T-helper 1 cell treated with Interleukin-12 subunit alpha and Interleukin-12 subunit beta and Interleukin-4 antibody, amounts not matched to agents 30 μg/mL and 1 μg/mL, for 36 hours (primary cell): ENCODE results near the gene PRB2.
"Not testable (repeated sequence)": the region's sequence is repeated elsewhere in the genome, so short reads cannot be mapped to it uniquely, and the experiment has no call there.

Source experiments
- H3K27ac Mint-ChIP-seq: one replicate; pipeline ENCODE4 v1.8.0; 2021; ENCODE audit warnings: mild to moderate bottlenecking, mixed read lengths
- H3K27me3 Mint-ChIP-seq: one replicate; pipeline ENCODE4 v1.8.0; 2021; ENCODE audit warnings: low read depth, mixed read lengths
- H3K36me3 Mint-ChIP-seq: one replicate; pipeline ENCODE4 v1.8.0; 2021; ENCODE audit warnings: low read depth, mixed read lengths
- H3K4me1 Mint-ChIP-seq: one replicate; pipeline ENCODE4 v1.8.0; 2021; ENCODE audit warnings: low read depth, mixed read lengths
- H3K4me3 Mint-ChIP-seq: one replicate; pipeline ENCODE4 v1.8.0; 2021; ENCODE audit warnings: mild to moderate bottlenecking, moderate library complexity, mixed read lengths
- H3K9me3 Mint-ChIP-seq: one replicate; pipeline ENCODE4 v1.8.0; 2021; ENCODE audit warnings: mixed read lengths

Gene PRB2

GRCh38 chr12:11395467-11395866 lies at the start of gene PRB2:
TSS of gene PRB2 (minus strand) at chr12:11395567. CDS start at chr12:11395529, 38 bp downstream.
- not testable (repeated sequence) for H3K27ac Mint-ChIP-seq, H3K27me3 Mint-ChIP-seq, H3K4me1 Mint-ChIP-seq, H3K4me3 Mint-ChIP-seq, H3K9me3 Mint-ChIP-seq, H3K36me3 Mint-ChIP-seq

DNA sequence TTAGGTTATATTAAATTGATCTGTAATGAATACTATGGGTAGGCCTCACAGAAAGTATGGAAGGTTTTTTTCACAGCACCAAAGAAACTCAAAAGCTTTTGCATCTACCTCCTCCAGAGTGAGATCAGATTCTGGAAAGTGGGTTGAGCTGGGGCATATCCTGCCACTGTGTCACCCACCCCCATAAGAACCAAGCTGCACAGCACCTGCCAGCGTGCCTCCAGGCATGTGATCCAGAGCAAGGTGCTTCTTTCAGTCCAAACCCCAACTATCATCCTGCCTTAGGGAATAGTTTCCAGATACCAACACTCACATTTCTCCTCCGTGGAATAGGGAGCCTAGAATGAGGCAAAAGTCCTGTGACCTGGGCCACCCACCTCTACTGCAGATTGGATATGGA lies 42.6 kb upstream of the PRB2 start:
- Mint-ChIP-seq H3K4me1 (no peaks in the 10 kb centered on the region), H3K36me3 (no peaks in the 10 kb centered on the region), H3K27me3 (no peaks in the 10 kb centered on the region), H3K9me3 (no peaks in the 10 kb centered on the region), H3K27ac (no peak overlapping the region), H3K4me3 (no peak overlapping the region)

DNA sequence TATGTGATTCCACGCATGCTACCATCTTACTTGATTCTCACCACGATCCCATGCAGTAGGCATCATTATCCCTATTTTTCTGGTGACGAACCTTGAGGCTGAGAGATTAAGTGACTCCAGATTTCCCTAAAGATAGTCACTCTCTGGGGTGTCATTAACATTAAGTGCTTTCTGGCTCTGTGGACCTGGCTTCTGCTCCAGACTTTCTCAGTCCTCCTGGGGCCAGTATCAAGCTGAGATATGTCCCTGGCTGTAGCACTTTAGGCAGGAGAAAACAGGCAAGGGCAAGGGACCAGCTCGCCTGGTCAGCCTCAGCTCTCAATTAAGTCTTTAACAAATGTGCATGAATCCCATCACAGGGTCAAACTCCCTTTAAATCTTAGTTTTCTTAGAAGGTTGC lies 38.3 kb upstream of the PRB2 start:
- Mint-ChIP-seq H3K27me3 (peaks cover 6% of the 10 kb centered on the region), H3K9me3 (no peaks in the 10 kb centered on the region), H3K4me1 (no peaks in the 10 kb centered on the region), H3K36me3 (no peaks in the 10 kb centered on the region), H3K27ac (no peak overlapping the region), H3K4me3 (no peak overlapping the region)

DNA sequence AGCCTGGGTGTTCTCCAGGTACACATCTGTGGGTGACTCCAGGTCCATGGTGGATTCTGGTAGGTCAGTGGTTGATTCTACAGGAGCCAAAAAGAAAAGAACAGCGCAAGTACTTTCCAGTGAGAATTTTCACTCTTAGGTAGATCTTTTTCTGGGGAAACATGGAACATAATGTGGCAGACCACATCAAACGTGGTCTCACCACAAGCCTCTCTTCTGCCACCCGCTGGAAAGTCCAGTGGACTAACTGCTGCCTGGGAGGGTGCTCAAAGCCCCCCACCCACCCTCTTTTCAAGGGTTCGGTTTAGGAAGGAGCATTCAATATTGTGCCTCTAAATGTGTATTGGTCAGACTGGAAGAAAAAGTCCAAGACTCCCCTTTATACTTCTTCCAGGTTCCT lies 36.1 kb upstream of the PRB2 start:
- H3K4me1 Mint-ChIP-seq = no peaks in the 10 kb centered on the region
- H3K27ac Mint-ChIP-seq = no peak overlapping the region
- no peaks in the 10 kb centered on the region for H3K36me3 Mint-ChIP-seq
- H3K4me3 Mint-ChIP-seq = no peak overlapping the region
- H3K27me3 Mint-ChIP-seq = peaks cover 7% of the 10 kb centered on the region
- no peaks in the 10 kb centered on the region for H3K9me3 Mint-ChIP-seq

DNA sequence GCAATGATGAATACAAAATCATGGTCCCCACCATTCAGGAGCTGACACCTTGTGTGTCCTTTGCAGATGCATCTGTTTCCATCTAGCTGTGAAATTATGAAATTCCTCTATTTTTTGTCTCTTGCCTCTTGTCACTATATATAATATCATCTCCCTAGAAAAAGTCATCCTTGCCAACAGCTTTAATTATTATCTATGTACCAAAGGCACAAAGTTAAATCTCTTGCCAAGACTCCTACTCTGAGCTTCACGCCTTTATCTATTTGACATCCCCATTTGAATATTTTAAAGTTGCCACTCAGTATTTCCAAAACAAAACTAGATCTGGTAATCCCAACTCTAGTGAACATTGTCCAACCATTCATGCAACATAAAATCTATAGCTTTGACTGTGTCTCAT lies 32.0 kb upstream of the PRB2 start:
- H3K27ac Mint-ChIP-seq = no peak overlapping the region
- no peak overlapping the region for H3K4me3 Mint-ChIP-seq

GRCh38 chr12:11412731-11413130 lies 17.4 kb upstream of the PRB2 start:
- H3K27me3 Mint-ChIP-seq = no peaks in the 10 kb centered on the region
- H3K4me3 Mint-ChIP-seq = no peak overlapping the region
- no peak overlapping the region for H3K27ac Mint-ChIP-seq
- peaks cover 15% of the 10 kb centered on the region for H3K9me3 Mint-ChIP-seq
- H3K36me3 Mint-ChIP-seq = no peaks in the 10 kb centered on the region
- no peaks in the 10 kb centered on the region for H3K4me1 Mint-ChIP-seq

More for the DNA sequence above, 32.0 kb upstream of the PRB2 start:
- peaks cover 7% of the 10 kb centered on the region for H3K27me3 Mint-ChIP-seq
- H3K36me3 Mint-ChIP-seq = no peaks in the 10 kb centered on the region
- H3K9me3 Mint-ChIP-seq = peaks cover 3% of the 10 kb centered on the region
- no peaks in the 10 kb centered on the region for H3K4me1 Mint-ChIP-seq

DNA sequence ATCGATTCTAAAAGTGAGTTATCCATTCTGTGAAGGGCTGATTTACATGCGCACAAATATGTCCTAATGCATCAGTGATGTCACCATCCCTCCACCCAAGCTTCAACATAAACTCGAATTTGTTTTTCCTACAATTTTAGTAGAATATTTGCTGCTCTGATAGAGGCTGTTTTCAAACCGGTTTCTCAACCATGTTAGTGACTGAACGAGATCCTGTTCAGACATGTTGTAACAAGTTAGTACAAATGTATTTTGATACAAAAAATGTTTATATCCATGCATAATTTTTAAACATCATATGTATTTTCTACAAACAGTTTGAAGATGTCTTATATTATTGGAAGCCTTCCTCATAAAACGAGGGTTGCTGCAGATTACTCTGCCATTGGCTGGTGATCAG lies 12.7 kb upstream of the PRB2 start:
- peaks cover 14% of the 10 kb centered on the region for H3K9me3 Mint-ChIP-seq
- H3K4me3 Mint-ChIP-seq = no peak overlapping the region
- H3K36me3 Mint-ChIP-seq = no peaks in the 10 kb centered on the region
- H3K27me3 Mint-ChIP-seq = no peaks in the 10 kb centered on the region
- no peaks in the 10 kb centered on the region for H3K4me1 Mint-ChIP-seq
- no peak overlapping the region for H3K27ac Mint-ChIP-seq

DNA sequence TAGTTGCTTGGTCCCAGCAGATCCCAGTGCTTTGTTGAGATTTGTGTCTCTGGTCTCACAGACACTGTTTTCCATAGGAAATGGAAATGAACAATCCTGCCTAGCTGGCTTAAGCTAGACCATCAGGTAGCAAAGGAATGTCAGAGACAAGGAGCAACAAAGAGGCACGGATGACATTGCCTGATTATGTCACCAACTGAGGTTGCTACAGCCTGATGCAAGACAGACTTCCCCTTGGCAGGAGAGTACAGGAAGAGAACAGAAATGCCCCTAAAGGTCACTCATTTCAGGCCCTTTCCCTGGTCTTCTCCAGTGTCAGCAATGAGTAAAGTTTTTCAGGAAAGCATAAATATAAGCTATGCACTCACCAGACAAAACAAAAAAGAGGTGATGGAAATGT lies 2.0 kb upstream of the PRB2 start:
- no peaks in the 10 kb centered on the region for H3K36me3 Mint-ChIP-seq
- H3K27ac Mint-ChIP-seq = no peak overlapping the region
- peaks cover 5% of the 10 kb centered on the region for H3K27me3 Mint-ChIP-seq
- H3K9me3 Mint-ChIP-seq = no peaks in the 10 kb centered on the region
- H3K4me1 Mint-ChIP-seq = no peaks in the 10 kb centered on the region
- no peak overlapping the region for H3K4me3 Mint-ChIP-seq

GRCh38 chr12:11391456-11391855 lies 3.9 kb downstream of the PRB2 start:
- not testable (repeated sequence) for H3K4me1 Mint-ChIP-seq, H3K36me3 Mint-ChIP-seq, H3K27me3 Mint-ChIP-seq, H3K4me3 Mint-ChIP-seq, H3K27ac Mint-ChIP-seq, H3K9me3 Mint-ChIP-seq

- not testable (repeated sequence) for H3K27me3 Mint-ChIP-seq, H3K27ac Mint-ChIP-seq, H3K4me1 Mint-ChIP-seq, H3K36me3 Mint-ChIP-seq, H3K4me3 Mint-ChIP-seq
- H3K9me3 Mint-ChIP-seq = peaks cover 46% of the 10 kb centered on the region
Measured at GRCh38 chr12:11377420-11377819, 17.9 kb downstream of the PRB2 start.

DNA sequence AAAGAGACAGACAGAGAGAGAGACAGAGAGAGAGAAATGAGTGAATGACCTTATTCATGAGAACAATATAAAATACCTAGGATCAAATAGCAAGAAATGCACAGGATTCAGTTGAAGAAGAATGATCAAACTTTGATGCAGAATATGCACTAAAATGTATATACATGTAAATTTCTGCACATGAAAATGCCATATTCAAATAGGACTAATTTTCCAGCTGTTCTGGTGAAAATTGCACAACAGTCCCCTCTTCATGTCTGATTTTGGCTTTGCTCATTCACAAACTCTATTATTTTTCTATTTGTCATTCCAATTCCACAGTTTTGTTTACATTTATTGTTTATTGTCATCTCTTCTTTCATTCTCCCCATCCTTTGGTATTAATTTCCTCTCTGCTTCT lies 34.2 kb downstream of the PRB2 start:
- Mint-ChIP-seq H3K27ac (no peak overlapping the region), H3K4me1 (no peaks in the 10 kb centered on the region), H3K27me3 (no peaks in the 10 kb centered on the region)

GRCh38 chr12:11360205-11360883 lies 35.0 kb downstream of the PRB2 start:
- not testable (repeated sequence) for H3K27me3 Mint-ChIP-seq, H3K27ac Mint-ChIP-seq, H3K4me3 Mint-ChIP-seq, H3K9me3 Mint-ChIP-seq, H3K4me1 Mint-ChIP-seq, H3K36me3 Mint-ChIP-seq

More for the DNA sequence above, 34.2 kb downstream of the PRB2 start:
- Mint-ChIP-seq H3K9me3 (no peaks in the 10 kb centered on the region), H3K36me3 (no peaks in the 10 kb centered on the region), H3K4me3 (no peak overlapping the region)

- not testable (repeated sequence) for H3K9me3 Mint-ChIP-seq, H3K4me3 Mint-ChIP-seq, H3K36me3 Mint-ChIP-seq, H3K27ac Mint-ChIP-seq, H3K4me1 Mint-ChIP-seq
- peaks cover 22% of the 10 kb centered on the region for H3K27me3 Mint-ChIP-seq
Measured at GRCh38 chr12:11351736-11352135, 43.6 kb downstream of the PRB2 start.

DNA sequence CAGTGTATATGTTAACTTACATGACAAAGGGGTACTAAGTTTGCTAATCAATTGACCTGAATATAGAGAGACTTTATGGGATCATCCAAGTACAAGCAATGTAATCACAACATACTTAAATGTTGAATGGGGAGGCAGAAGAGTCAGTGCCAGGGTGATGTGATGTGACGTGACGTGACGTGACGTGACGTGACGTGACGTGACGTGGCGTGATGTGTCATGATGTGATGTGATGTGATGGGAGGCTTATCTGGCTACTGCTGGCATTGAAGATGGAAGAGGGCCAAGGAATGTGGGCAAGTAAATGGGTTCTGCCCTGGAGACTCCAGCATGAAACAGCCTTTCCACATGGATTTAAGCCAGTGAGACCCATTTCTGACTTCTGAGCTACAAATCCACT lies 46.9 kb downstream of the PRB2 start:
- Mint-ChIP-seq H3K9me3 (no peaks in the 10 kb centered on the region), H3K27me3 (peaks cover 4% of the 10 kb centered on the region), H3K27ac (no peak overlapping the region), H3K4me3 (no peak overlapping the region), H3K36me3 (no peaks in the 10 kb centered on the region), H3K4me1 (no peaks in the 10 kb centered on the region)

GRCh38 chr12:11347810-11348209 lies 47.6 kb downstream of the PRB2 start:
- Mint-ChIP-seq H3K27me3 (peaks cover 4% of the 10 kb centered on the region), H3K36me3 (no peaks in the 10 kb centered on the region), H3K4me1 (no peaks in the 10 kb centered on the region), H3K4me3 (no peak overlapping the region), H3K9me3 (no peaks in the 10 kb centered on the region), H3K27ac (no peak overlapping the region)

DNA sequence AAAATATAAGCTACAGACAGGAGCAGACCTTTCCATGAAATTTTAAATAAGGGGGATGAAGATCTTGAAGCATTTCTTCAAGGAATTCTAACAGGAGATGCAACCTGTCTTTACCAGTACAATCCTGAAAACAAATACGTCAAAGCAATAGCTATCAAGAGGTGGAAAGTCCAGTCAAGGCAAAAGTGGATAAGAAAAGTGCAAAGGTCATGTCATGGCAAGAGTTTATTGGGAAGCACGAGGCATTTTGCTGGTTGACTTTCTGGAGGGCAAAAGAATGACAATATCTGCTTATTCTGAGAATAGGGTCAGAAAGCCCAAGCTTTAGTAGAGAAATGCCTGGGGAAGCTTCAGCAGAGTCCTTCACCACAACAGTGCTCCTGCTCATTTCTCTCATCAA lies 50.9 kb downstream of the PRB2 start:
- no peaks in the 10 kb centered on the region for H3K4me1 Mint-ChIP-seq
- H3K36me3 Mint-ChIP-seq = no peaks in the 10 kb centered on the region
- H3K4me3 Mint-ChIP-seq = no peak overlapping the region

More for the DNA sequence above, 50.9 kb downstream of the PRB2 start:
- H3K27ac Mint-ChIP-seq = no peak overlapping the region
- H3K9me3 Mint-ChIP-seq = no peaks in the 10 kb centered on the region
- H3K27me3 Mint-ChIP-seq = peaks cover 4% of the 10 kb centered on the region
